CMK (cell line): ENCODE data around the gene ETAA1.

ENCODE experiments used
- DNase-seq: peaks from one replicate; pipeline ENCODE4 v3.0.0-alpha.2; 2010; ENCODE audit warnings: low read depth

The ETAA1 gene

DNA sequence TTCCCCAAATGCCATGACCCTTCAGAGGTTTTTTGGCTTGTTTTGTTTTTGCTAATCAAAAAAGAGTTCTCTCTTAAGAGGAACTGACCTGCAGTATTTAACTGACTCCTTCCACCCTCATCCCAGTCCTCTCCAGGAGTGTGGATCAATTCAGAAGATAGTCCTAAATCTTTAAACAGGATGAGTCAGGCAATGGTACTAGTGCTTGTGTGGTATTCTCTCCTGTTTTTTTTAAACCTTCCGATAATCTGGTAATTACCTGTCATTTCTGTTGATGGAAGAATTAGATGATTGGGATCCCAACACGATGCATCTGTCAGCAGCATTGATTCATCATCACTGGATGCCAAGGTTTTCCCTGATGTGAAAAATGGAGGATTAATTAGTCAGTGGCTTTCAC is 41.2 kb downstream of the ETAA1 start:
- DNase-seq, result no peak

DNA sequence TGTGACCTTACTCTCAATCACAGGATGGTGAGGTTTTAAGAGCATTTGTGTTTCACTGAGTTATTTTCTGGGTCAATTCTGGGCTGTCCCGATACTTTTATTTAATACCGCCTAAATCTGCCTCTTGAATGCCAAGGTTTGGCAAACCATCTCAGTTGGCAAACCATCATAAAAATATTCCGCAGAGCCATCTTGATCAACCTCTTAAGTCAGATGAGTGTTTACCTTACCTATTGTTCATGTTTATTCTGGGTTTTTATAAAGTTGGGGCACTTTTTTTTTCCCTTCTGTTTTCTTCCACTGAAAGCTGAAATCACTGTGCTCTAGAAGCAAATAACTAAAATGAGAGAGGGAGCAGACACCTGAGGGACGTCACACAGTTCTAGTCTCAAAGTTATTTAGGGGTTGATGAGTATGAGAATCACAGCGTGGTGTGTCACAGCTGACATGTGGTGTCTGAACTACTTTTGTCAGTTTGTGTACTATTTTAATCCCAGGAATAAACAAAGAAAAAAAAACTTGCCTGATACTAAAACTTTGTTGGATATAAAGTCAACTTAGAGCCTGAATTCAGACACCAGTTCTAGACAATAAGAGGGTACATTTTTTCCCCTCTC is 48.6 kb downstream of the ETAA1 start:
- no peak for DNase-seq

DNA sequence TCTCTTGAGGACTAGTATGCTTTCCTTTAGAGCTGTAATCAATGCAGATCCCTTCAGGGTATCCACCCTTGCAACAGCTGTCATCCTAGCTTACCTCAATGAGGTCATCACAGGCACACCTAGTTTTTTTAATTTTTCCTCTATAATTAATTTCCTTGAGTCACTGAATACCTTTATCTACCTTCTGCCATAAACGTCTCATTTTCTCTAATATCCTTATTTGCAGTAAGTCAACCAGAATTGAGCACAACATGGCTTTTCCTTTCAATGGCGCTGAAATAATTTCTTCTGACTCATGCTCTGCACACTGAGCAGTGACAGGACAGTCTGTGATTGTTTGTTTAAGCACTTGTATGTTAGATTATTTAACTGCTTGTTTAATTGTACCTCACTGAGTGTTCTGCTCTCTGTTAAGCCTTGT is 49.4 kb downstream of the ETAA1 start:
- DNase-seq, result no peak

DNA sequence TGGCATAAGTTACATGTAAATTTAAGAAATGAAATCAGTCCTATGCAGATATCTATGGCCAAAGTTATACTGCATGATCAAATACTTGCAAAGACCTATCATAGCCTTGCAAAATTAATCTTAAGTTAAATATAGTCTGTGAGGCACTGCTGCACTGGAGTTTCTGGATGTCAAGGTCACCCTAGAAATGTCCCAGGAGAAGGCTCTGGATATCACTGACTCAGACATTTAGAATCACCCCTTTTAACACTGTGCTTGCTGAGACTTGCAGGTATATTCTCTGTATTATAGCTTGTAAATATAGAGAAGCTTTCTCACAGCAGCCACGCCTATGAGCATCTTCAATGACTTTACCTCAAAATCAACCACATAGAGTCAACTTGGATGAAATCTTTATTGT is 51.5 kb downstream of the ETAA1 start:
- DNase-seq, result no peak

DNA sequence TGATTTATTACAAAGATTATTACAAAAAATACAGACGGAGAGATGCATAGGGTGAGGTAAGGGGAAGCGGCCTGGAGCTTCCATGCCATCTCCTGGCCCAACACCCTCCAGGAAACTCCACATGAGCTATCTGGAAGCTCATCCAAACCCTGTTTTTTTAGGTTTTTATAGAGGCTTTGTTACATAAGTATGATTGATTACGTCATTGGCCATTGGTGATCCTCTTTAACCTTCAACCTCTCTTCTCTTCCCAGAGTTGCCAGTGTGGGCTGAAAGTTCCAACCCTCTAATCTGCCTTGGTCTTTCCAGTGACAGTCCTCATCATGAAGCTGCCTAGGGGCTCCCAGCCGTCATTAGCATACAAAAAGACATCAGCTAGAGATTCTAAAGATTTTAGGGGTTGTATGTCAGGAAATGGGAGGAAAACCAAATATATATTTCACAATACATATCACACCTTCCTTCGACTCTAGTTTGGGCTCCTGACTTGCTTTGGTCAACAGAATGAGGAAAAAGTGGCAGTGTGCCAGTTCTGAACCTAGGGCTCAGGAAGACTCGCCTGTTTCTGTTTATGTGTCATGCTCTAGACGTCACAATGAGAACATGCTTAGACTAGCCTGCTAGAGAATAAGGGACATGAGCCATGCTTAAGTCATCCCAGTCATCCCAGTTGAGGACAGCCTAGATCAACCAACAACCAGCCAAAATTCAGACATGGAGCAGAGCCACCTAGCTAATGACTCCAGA is 54.1 kb downstream of the ETAA1 start:
- DNase-seq, result no peak

DNA sequence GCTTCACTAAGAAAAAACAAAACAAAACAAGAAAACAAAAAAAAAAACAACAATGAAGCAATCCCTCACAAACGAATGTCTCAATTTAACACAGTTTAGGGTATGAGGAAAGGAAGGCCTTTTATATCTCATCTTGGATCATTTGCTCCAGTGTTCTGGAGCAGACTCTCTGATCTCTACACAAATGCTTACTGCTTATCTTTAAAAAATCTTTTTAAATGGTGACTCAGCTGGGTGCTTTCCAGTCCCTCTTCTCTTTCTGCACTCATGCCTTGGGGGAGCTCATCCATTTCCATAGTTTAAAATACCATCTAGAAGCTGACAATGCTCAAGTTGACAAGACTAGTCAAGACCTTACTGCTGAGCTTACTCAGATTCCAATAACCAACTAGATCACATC is 56.2 kb downstream of the ETAA1 start:
- DNase-seq, result no peak

DNA sequence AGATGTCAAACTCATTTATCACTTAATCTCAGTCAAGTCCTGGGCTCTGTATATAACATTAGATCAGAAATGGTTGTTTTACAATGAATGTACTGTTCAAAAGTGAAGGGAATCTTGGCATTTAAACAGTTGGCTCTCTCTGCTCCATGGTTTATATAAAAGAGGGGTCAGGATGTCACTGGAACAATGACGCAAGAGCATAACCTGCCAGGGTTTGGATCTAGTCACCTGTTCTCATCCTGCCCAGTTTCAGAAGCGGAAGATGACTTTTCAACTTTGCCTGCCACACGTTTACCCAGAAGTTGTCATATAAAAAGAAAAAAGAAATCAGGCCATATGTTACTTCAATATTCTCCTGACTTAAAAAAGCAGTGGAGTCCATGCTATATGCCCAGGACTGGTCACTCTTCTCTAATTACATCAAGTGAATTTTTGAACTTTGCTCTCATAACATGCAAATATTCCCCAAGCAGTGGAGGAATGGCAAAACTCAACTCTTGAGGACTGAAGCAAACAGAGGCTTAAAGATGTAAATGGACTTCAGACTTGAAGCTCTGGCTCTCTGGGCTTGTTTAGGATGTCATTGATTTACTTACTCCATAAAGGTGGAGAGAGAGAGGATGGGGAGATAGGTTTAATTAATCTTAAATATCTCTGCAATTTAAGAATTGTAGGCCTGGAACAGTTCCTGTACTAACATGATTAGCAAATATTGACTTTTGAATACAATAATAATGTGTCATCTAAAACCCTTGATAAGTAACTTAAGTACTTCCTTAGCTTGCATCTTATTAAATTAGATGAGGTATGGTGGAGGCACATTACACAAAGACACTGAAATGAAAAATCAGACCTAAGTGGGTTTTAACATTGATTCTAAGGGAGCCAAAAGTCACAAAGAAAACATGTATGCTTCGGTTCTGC is 58.3 kb downstream of the ETAA1 start:
- no peak for DNase-seq

DNA sequence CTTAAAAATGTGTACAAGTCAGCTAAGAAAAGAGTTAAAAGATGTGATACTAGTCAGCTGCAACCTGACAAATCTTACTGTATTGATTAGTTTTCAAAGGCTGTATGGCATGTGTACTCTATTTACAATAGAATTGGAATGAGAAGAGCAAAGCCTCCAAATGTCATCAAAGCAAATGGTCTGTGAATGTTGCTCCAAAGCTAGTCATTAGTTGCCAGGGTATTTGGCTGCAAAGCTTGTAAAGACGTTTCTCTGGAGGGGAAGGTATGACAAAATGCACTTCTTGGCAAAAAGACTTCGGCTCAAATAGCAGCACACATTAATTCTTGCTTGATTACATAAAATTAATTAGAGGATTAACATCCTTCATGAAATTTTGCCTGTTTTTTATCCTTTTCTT is 59.3 kb downstream of the ETAA1 start:
- DNase-seq, result no peak

DNA sequence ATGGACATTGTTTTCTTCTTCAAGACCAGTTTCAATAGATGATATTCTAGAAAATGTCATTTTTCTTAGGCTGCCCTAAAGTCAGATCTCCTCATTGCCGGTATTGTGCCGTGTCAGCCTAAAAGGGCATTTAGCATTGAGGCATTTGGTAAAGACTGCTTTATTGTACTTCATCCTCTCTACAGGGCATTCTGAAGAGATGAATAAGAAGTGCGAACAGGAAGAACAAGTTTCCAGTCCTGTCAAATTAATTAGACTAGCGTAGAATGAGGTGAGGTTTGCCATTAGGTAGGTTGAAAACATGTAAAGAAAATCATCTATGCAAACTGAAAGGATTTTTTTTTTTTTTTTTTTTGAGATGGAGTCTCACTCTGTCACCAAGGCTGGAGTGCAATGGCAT is 60.6 kb downstream of the ETAA1 start:
- no peak for DNase-seq

DNA sequence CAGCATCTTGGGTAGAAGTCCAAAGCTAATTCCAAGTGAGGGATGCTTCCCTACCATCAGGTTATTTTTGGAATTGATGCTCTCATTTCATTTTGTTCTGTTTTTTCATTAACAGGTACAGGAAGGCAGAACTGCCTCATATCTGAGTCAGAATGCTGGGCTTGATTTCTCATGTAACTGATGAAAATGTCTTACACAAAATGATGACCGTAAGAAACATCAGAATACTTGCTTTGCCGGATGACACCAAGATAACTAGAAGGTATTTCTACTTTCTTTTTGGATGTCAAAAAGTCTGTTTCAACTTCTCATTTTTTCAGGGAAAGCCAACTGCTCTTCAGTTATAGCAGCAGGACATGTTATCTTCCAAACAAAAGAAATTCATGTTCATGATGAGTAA is 62.6 kb downstream of the ETAA1 start:
- DNase-seq, result no peak
